ENCODE measurements around the gene DAPK2.
"Not testable (repeated sequence)": the region's sequence is repeated elsewhere in the genome, so short reads cannot be mapped to it uniquely, and the experiment has no call there.

Gene DAPK2

DNA sequence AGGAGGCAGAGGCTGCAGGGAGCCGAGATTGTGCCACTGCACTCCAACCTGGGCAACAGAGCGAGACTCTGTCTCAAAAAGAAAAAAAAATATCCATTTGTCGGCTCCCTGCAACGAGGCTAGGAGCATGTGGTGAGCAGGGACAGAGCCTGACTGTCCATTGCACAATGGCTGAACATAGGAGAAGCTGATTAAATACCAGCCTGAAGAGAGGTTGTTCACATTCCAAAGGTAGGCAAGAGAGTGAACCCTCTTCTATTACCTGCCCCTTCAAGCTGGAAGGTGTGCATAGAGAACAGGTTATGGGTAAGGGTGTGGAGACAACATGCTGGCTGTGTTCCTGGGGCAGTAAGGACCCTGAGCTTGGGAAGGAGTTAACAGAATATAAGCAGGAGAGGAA is 78.7 kb downstream of the DAPK2 start:
- Histone ChIP-seq H3K27me3 (ENCODE audit: insufficient read depth, poor library complexity, severe bottlenecking) (no peaks in the 10 kb centered on the region), H3K27ac (replicated peaks) (no peak overlapping the region), H3K4me3 (replicated peaks; ENCODE audit: insufficient read depth, low read length) (no peak overlapping the region)
- no peak for TF ChIP-seq GABPA (IDR thresholded peaks at IDR 0.05; ENCODE audit: low read depth)
- TF ChIP-seq, protein P1, sequence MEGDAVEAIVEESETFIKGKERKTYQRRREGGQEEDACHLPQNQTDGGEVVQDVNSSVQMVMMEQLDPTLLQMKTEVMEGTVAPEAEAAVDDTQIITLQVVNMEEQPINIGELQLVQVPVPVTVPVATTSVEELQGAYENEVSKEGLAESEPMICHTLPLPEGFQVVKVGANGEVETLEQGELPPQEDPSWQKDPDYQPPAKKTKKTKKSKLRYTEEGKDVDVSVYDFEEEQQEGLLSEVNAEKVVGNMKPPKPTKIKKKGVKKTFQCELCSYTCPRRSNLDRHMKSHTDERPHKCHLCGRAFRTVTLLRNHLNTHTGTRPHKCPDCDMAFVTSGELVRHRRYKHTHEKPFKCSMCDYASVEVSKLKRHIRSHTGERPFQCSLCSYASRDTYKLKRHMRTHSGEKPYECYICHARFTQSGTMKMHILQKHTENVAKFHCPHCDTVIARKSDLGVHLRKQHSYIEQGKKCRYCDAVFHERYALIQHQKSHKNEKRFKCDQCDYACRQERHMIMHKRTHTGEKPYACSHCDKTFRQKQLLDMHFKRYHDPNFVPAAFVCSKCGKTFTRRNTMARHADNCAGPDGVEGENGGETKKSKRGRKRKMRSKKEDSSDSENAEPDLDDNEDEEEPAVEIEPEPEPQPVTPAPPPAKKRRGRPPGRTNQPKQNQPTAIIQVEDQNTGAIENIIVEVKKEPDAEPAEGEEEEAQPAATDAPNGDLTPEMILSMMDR (IDR thresholded peaks at IDR 0.05; ENCODE audit: insufficient read depth, low read length), result no peak
- TF ChIP-seq POLR2AphosphoS5 (IDR thresholded peaks at IDR 0.05; ENCODE audit: low read depth), result no peak
- no peak for TF ChIP-seq SPI1 (IDR thresholded peaks at IDR 0.05; ENCODE audit: borderline replicate concordance, low read depth)
- TF ChIP-seq REST (IDR thresholded peaks at IDR 0.05; ENCODE audit: insufficient replicate concordance, low read depth), result no peak
- no peak for DNase-seq (ENCODE audit: low read depth in 1 of 2, low spot score in 1 of 2)

GRCh38 chr15:63962947-63963721 is 83.2 kb downstream of the DAPK2 start:
- DNase-seq (ENCODE audit: low read depth in 1 of 2, low spot score in 1 of 2); H3K27me3 ChIP-seq (ENCODE audit: insufficient read depth, poor library complexity, severe bottlenecking); H3K4me3 ChIP-seq (replicated peaks; ENCODE audit: insufficient read depth, low read length); H3K27ac ChIP-seq (replicated peaks): not testable (repeated sequence)

DNA sequence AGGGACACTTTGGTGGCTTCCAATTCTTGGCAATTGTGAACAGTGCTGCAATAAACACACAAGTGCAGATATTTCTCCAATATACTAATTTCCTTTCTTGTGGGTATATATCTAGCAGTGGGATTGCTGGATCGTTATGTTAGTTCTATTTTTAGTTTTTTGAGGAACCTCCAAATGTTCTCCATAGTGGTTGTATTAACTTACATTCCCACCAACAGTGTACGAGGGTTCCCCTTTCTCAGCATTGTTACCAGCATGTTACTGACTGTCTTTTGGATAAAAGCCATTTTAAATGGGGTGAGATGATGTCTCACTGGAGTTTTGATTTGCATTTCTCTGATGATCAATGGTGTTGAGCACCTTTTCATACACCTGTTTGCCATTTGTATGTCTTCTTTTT is 92.8 kb downstream of the DAPK2 start:
- TF ChIP-seq GABPA (IDR thresholded peaks at IDR 0.05; ENCODE audit: low read depth) (no peak), SPI1 (IDR thresholded peaks at IDR 0.05; ENCODE audit: borderline replicate concordance, low read depth) (peak; percentile 72; the same call in 1 of the 2 replicates)
- DNase-seq (ENCODE audit: low read depth in 1 of 2, low spot score in 1 of 2), result peak in 1 of 2 experiments; percentile 30
- Histone ChIP-seq H3K4me3 (replicated peaks; ENCODE audit: insufficient read depth, low read length) (no peak overlapping the region), H3K27ac (replicated peaks) (no peak overlapping the region), H3K27me3 (ENCODE audit: insufficient read depth, poor library complexity, severe bottlenecking) (no peaks in the 10 kb centered on the region)

- Histone ChIP-seq H3K4me3 (replicated peaks; ENCODE audit: insufficient read depth, low read length) (no peak overlapping the region), H3K27ac (replicated peaks) (no peak overlapping the region), H3K27me3 (ENCODE audit: insufficient read depth, poor library complexity, severe bottlenecking) (no peaks in the 10 kb centered on the region)
- DNase-seq (ENCODE audit: low read depth in 1 of 2, low spot score in 1 of 2), result no peak
- TF ChIP-seq SPI1 (IDR thresholded peaks at IDR 0.05; ENCODE audit: borderline replicate concordance, low read depth) (no peak), POLR2AphosphoS5 (IDR thresholded peaks at IDR 0.05; ENCODE audit: low read depth) (no peak), GABPA (IDR thresholded peaks at IDR 0.05; ENCODE audit: low read depth) (no peak), REST (IDR thresholded peaks at IDR 0.05; ENCODE audit: insufficient replicate concordance, low read depth) (no peak)
- TF ChIP-seq, protein P1 (IDR thresholded peaks at IDR 0.05; ENCODE audit: insufficient read depth, low read length), result no peak
Observed at GRCh38 chr15:63950911-63951481, 95.3 kb downstream of the DAPK2 start.

All from HL-60 (cell line).